ENCODE measurements around the gene CARNS1.

The CARNS1 gene

GRCh38 chr11:67415501-67416304 is at the start of gene CARNS1:
Gene CARNS1 (plus strand): TSS chr11:67415678. CDS start chr11:67416200, 522 bp downstream.
- no peak for DNase-seq (ENCODE audit: low spot score)

GRCh38 chr11:67365736-67366444 is 49.6 kb upstream of the CARNS1 start:
- DNase-seq (ENCODE audit: low spot score), result no peak

GRCh38 chr11:67366546-67366945 is 48.9 kb upstream of the CARNS1 start:
- DNase-seq (ENCODE audit: low spot score), result no peak

- no peak for DNase-seq (ENCODE audit: low spot score)
Measured at GRCh38 chr11:67366961-67367760, 48.3 kb upstream of the CARNS1 start.

- DNase-seq (ENCODE audit: low spot score), result no peak
Measured at GRCh38 chr11:67367761-67368227, 47.7 kb upstream of the CARNS1 start.

GRCh38 chr11:67368621-67369020 is 46.9 kb upstream of the CARNS1 start:
- no peak for DNase-seq (ENCODE audit: low spot score)

GRCh38 chr11:67369275-67369674 is 46.2 kb upstream of the CARNS1 start:
- DNase-seq (ENCODE audit: low spot score), result no peak

- DNase-seq (ENCODE audit: low spot score), result no peak
Measured at GRCh38 chr11:67369801-67370284, 45.6 kb upstream of the CARNS1 start.

- DNase-seq (ENCODE audit: low spot score), result no peak
Measured at GRCh38 chr11:67370351-67371076, 45.0 kb upstream of the CARNS1 start.

GRCh38 chr11:67371189-67371910 is 44.1 kb upstream of the CARNS1 start:
- DNase-seq (ENCODE audit: low spot score), result peak; percentile 54

GRCh38 chr11:67371911-67372320 is 43.6 kb upstream of the CARNS1 start:
- DNase-seq (ENCODE audit: low spot score), result no peak

- no peak for DNase-seq (ENCODE audit: low spot score)
Measured at GRCh38 chr11:67372321-67372992, 43.0 kb upstream of the CARNS1 start.

- no peak for DNase-seq (ENCODE audit: low spot score)
Measured at GRCh38 chr11:67372993-67373647, 42.4 kb upstream of the CARNS1 start, which contains the start of gene CLCF1. Gene CLCF1 (minus strand): TSS chr11:67373598. CDS start chr11:67373539, 59 bp downstream.

- DNase-seq (ENCODE audit: low spot score), result peak; percentile 66
Measured at GRCh38 chr11:67373648-67374570, 41.6 kb upstream of the CARNS1 start.

GRCh38 chr11:67374571-67375281 is 40.8 kb upstream of the CARNS1 start:
- DNase-seq (ENCODE audit: low spot score), result no peak

GRCh38 chr11:67375320-67376055 is 40.0 kb upstream of the CARNS1 start:
- no peak for DNase-seq (ENCODE audit: low spot score)
